NK-92 (cell line): Measurements from ENCODE around the gene PCDHGC3.

ENCODE experiments used
- DNase-seq: peaks from one replicate; lab custom pipeline; 2025; ENCODE audit not compliant: unreplicated experiment; lab: John Stamatoyannopoulos, UW

The PCDHGC3 gene

DNA sequence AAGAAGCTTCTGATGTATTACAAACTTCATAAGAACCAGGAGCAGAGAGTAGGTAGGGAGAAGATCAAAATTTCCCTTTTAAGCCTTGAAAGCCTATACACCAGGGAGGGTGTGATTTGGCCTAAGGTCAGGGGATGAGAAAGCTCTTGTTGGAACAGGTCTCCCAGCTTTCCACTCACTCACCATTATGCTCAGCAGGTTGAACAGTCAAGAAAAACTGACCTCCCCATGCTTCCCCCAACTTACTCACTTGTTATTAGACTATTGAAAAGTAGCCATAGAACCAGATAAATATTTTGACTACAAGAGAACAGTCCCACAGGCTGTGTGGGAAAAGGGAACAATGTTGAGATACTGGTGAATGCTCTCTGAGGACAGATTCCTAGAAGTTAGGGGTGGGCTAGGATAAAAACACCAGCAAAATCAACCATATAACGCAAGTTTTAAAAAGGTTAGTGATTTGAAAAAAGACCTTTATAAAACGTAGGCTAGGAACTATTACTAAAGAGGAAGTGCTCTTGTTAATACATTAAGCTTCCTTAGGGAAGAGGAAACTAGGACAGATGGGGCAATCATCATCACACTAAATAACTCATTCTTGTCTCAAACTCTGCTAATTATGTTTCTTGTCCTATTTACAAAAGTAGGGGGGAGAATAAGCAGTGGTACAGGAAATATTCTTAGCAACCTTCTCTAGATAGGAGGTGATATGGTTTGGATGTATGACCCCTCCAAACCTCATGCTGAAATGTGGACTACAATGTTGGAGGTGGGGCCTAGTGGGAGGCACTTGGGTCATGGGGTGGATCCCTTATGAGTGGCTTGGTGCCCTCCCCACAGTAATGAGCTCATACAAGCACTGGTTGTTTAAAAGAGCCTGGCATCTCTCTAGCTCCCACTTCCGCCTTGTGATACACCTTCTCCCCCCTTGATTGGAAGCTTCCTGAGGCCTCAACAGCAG lies 44.1 kb downstream of the PCDHGC3 start:
- DNase-seq: no peak

GRCh38 chr5:141521244-141521781 lies 45.5 kb downstream of the PCDHGC3 start:
- DNase-seq: no peak

DNA sequence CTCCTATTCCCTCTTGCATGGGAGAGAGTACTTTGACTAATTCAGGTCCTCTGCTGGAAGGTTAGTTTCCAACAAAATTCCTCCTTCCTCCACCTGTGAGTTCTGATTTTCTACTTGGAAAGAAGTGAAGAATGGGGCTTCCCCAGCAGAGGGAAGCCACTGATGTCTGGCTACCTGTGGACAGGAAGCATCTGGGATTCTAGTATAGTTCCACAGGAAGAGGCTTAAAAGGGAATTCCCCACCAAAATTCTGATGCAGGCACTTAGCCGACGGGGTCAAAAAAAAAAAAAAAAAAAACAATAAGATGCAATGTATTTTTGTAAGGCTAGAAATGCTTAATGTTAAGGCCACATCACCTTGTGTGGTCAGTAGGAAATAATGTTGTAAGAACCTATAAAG lies 46.5 kb downstream of the PCDHGC3 start:
- DNase-seq: no peak

DNA sequence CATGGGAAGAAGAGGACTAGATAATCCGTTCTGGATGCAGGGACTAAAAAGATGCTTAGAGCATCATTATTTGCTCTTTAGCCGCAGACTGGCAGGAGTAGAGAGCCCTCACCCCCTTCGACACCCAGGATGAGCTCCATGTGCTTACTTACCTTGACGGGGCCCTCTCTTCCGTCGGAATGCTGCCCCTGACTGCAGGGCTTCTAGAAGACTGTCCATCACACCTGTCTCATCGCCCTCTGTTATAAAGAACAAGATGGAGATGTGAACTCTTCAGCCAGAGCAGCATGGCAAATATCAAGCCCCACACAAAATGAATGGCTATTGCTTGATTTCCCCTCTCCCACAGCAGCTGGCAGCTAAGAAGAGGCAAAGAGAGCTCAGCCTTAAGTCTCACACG lies 48.2 kb downstream of the PCDHGC3 start:
- no peak for DNase-seq

- no peak for DNase-seq
Observed at GRCh38 chr5:141524604-141525597, 49.1 kb downstream of the PCDHGC3 start.

DNA sequence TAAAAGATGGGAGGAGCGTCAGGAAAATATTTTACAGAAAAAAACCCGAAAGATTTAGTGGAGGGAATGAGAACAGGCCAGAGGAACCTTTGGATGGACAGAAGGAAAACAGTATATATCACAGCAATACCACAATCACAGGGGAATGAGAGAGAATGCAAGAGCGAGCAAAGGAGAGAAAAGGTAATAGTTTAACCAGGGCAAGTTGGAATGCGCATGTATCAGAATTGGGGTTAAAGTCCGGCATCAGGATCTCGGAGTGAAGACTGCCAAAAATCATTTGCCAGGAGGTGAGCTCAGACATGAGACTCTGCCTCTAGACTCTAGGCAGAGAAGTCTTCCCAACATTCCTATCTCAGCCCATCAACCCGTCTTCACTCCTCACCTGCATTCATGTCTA lies 49.9 kb downstream of the PCDHGC3 start:
- DNase-seq: no peak

DNA sequence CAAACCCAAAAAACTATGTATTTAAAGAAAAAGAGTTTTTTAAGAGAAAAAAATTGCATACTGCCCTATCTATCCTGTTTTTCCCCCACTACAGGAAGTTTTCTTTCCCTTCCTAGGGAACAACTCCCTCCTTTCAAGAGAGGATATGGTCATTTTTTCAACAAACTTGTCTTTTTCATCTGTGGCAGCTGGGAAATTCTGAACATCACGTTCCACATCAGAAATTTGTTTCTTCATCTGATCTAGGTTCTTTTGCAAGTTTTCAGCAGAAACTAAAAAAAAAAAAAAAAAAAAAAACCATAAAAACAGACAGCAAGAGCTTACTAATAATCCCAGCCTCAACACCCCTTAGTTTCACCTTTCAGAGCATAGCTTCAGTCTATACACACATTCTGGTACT lies 51.7 kb downstream of the PCDHGC3 start:
- no peak for DNase-seq
